Osteoblast (primary cell): ENCODE results near the gene CD96. TPM values are rescaled to one million over a fixed set of nuclear protein-coding genes. Genes with fewer than 3 reads are reported as not detected.
"Not testable (repeated sequence)": the region's sequence is repeated elsewhere in the genome, so short reads cannot be mapped to it uniquely, and the experiment has no call there.

Source experiments
- DNase-seq: peaks from one replicate; pipeline ENCODE4 v3.0.0; 2011; ENCODE audit warnings: low spot score, mixed read lengths; ENCODE audit not compliant: insufficient read length; ENCODE audit errors: missing footprints
- H2AFZ ChIP-seq: 2 replicates; pipeline ENCODE4 v1.6.0; 2011; ENCODE audit warnings: mild to moderate bottlenecking, low read length
- H3K27ac ChIP-seq: 2 replicates; pipeline ENCODE4 v1.5.1; 2011; ENCODE audit warnings: mild to moderate bottlenecking, low read depth, low read length, moderate library complexity
- H3K27me3 ChIP-seq: 2 replicates; pipeline ENCODE4 v1.6.0; 2012; ENCODE audit warnings: mild to moderate bottlenecking, control low read depth, inconsistent platforms, low read length, moderate library complexity; ENCODE audit not compliant: insufficient read depth
- H3K36me3 ChIP-seq: 2 replicates; pipeline ENCODE4 v1.5.1; 2011; ENCODE audit warnings: mild to moderate bottlenecking, low read length, control low read depth, moderate library complexity; ENCODE audit not compliant: insufficient read depth
- H3K4me1 ChIP-seq: 2 replicates; pipeline ENCODE4 v1.5.1; 2011; ENCODE audit warnings: mild to moderate bottlenecking, low read length, control low read depth, moderate library complexity; ENCODE audit not compliant: insufficient read depth
- H3K4me2 ChIP-seq: 2 replicates; pipeline ENCODE4 v1.6.0; 2011; ENCODE audit warnings: mild to moderate bottlenecking, low read length; ENCODE audit not compliant: insufficient read depth
- H3K4me3 ChIP-seq: fragments of 200-600 bp; sonication (generic); 3 replicates; pipeline ENCODE4 v1.5.1; 2012; ENCODE audit warnings: mild to moderate bottlenecking, low read length, inconsistent platforms; ENCODE audit not compliant: insufficient read depth
- H3K79me2 ChIP-seq: 2 replicates; pipeline ENCODE4 v1.6.0; 2012; ENCODE audit warnings: mild to moderate bottlenecking, low read length, control low read depth, inconsistent platforms; ENCODE audit not compliant: insufficient read depth
- H3K9me3 ChIP-seq: 2 replicates; pipeline ENCODE4 v1.5.1; 2011; ENCODE audit warnings: low read depth, low read length, control low read depth
- H4K20me1 ChIP-seq: 2 replicates; pipeline ENCODE4 v1.6.0; 2012; ENCODE audit warnings: mild to moderate bottlenecking, low read length, control low read depth; ENCODE audit not compliant: insufficient read depth
- total RNA-seq: library from RNA; depleted of rRNA; stranded (reverse); fragments of >200 nt; gene quantifications from 2 replicates; pipeline ENCODE4 v1.2.3, GENCODE V29; 2012
- TF ChIP-seq, protein P1 (sequence below): IDR thresholded peaks from 2 replicates; pipeline ENCODE4 v1.5.1; 2011; ENCODE audit warnings: mild to moderate bottlenecking, low read depth, low read length, moderate library complexity; ENCODE audit errors: extremely low read depth

CD96 gene
- total RNA-seq, 1 donor, result not detected

DNA sequence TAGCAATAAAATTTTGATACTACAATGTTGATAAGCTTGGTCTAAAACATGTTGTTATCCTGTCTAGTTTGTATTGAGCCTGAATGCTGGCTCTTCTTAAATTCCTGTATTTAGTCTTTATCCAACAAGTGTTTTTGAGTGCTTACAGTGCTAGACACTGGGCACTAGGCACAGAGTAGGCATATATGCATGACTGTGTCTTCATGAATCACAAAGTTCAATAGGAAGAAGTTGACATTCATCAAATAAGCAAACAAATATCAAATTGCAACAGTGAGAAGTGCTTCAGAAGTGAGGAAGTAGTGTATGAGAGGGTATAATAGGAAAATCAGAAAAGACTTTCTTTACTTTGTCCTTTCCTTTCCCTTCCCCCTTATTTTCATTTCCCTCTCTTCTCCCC is 6.8 kb downstream of the CD96 start:
- Histone ChIP-seq H3K4me2 (no peak overlapping the region), H4K20me1 (no peaks in the 10 kb centered on the region), H3K79me2 (no peaks in the 10 kb centered on the region), H3K4me1 (no peaks in the 10 kb centered on the region), H2AFZ (no peak overlapping the region), H3K4me3 (no peak overlapping the region), H3K36me3 (no peaks in the 10 kb centered on the region), H3K9me3 (no peaks in the 10 kb centered on the region), H3K27me3 (peaks cover 4% of the 10 kb centered on the region), H3K27ac (no peak overlapping the region)
- DNase-seq, result no peak
- TF ChIP-seq, protein P1, sequence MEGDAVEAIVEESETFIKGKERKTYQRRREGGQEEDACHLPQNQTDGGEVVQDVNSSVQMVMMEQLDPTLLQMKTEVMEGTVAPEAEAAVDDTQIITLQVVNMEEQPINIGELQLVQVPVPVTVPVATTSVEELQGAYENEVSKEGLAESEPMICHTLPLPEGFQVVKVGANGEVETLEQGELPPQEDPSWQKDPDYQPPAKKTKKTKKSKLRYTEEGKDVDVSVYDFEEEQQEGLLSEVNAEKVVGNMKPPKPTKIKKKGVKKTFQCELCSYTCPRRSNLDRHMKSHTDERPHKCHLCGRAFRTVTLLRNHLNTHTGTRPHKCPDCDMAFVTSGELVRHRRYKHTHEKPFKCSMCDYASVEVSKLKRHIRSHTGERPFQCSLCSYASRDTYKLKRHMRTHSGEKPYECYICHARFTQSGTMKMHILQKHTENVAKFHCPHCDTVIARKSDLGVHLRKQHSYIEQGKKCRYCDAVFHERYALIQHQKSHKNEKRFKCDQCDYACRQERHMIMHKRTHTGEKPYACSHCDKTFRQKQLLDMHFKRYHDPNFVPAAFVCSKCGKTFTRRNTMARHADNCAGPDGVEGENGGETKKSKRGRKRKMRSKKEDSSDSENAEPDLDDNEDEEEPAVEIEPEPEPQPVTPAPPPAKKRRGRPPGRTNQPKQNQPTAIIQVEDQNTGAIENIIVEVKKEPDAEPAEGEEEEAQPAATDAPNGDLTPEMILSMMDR, result no peak

DNA sequence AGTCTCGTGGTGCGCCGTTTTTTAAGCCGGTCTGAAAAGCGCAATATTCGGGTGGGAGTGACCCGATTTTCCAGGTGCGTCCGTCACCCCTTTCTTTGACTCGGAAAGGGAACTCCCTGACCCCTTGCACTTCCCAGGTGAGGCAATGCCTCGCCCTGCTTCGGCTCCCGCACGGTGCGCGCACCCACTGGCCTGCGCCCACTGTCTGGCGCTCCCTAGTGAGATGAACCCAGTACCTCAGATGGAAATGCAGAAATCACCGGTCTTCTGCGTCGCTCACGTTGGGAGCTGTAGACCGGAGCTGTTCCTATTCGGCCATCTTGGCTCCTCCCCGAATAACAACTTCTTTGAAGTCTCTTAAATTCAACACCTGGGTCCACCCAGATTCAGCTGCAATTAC is 19.9 kb downstream of the CD96 start:
- not testable (repeated sequence) for H2AFZ ChIP-seq, H3K27ac ChIP-seq, H4K20me1 ChIP-seq, DNase-seq, H3K79me2 ChIP-seq, H3K4me3 ChIP-seq, H3K9me3 ChIP-seq, H3K36me3 ChIP-seq, H3K4me2 ChIP-seq, H3K4me1 ChIP-seq
- peaks cover 21% of the 10 kb centered on the region for H3K27me3 ChIP-seq

DNA sequence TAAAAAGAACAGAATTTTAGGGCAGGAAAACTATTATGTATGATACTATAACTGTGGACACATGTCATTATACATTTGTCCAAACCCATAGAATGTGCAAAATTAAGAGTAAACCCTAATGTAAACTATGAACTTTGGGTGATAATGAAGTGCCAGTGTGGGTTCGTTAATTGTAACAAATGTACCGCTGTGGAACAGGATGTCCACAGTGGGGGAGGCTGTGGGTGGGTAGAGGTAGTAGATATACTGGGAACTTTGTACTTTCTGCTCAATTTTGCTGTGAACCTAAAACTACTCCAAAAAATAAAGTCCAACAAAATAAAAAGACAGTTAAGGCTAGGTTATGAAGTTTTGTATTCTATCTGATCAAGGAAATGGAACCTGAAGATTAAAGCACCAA is 24.8 kb downstream of the CD96 start:
- no peak overlapping the region for H3K4me2 ChIP-seq
- no peaks in the 10 kb centered on the region for H3K79me2 ChIP-seq
- no peaks in the 10 kb centered on the region for H4K20me1 ChIP-seq
- no peaks in the 10 kb centered on the region for H3K36me3 ChIP-seq
- no peak overlapping the region for H2AFZ ChIP-seq
- no peak overlapping the region for H3K4me3 ChIP-seq
- no peaks in the 10 kb centered on the region for H3K9me3 ChIP-seq
- H3K4me1 ChIP-seq, result no peaks in the 10 kb centered on the region
- H3K27me3 ChIP-seq, result peaks cover 25% of the 10 kb centered on the region
- DNase-seq, result no peak
- TF ChIP-seq, protein P1, result no peak
- H3K27ac ChIP-seq, result no peak overlapping the region

DNA sequence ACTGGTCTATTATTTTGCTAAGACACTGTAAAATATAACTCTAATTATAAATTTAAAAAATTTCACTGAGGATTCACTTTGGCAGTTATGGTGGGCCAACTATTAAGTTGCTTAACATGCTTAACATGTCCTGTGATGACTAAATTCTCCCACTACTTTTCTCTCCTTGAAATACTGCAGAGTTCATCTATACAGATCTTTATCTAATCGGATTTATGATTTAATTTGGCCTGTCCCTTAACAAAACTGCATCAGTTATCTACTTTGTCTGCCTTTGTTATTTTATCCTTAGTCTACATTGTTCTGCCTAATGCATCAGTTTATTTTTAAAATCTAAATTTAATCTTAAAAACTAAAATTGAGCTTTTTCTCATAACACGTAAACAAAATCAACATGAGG is 26.4 kb downstream of the CD96 start:
- no peaks in the 10 kb centered on the region for H3K9me3 ChIP-seq
- no peak overlapping the region for H3K27ac ChIP-seq
- no peaks in the 10 kb centered on the region for H3K79me2 ChIP-seq
- peaks cover 21% of the 10 kb centered on the region for H3K27me3 ChIP-seq
- no peak overlapping the region for H3K4me3 ChIP-seq
- TF ChIP-seq, protein P1, result no peak
- H2AFZ ChIP-seq, result no peak overlapping the region
- no peak overlapping the region for H3K4me2 ChIP-seq
- no peaks in the 10 kb centered on the region for H3K4me1 ChIP-seq
- H3K36me3 ChIP-seq, result no peaks in the 10 kb centered on the region
- no peaks in the 10 kb centered on the region for H4K20me1 ChIP-seq
- no peak for DNase-seq

DNA sequence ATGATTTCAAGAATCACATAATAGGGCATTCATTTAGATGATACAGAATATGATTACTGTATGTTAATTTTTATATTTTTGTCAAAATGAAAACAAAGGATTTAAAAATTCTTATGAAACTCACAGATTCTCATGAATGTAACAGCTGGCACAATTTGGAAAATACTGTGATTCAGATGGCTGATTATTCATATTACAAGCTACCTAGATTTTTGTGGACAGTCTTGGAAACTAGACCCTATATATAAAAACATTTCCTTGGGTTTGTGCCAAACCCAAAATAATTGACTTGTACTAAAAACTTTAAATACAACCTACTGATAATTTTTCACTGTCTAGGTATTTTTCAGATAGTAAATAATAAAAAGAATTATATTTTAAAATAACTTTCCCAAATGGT is 26.9 kb downstream of the CD96 start:
- H3K9me3 ChIP-seq, result no peaks in the 10 kb centered on the region
- H4K20me1 ChIP-seq, result no peaks in the 10 kb centered on the region
- H3K27ac ChIP-seq, result no peak overlapping the region
- no peaks in the 10 kb centered on the region for H3K36me3 ChIP-seq
- DNase-seq, result peak; percentile 73
- no peak overlapping the region for H3K4me3 ChIP-seq
- TF ChIP-seq, protein P1, result no peak
- no peaks in the 10 kb centered on the region for H3K79me2 ChIP-seq
- no peak overlapping the region for H2AFZ ChIP-seq
- no peak overlapping the region for H3K4me2 ChIP-seq
- H3K4me1 ChIP-seq, result no peaks in the 10 kb centered on the region
- H3K27me3 ChIP-seq, result peaks cover 19% of the 10 kb centered on the region
